Measurements from ENCODE around the gene PARD6B.
"Not testable (repeated sequence)": the region's sequence is repeated elsewhere in the genome, so short reads cannot be mapped to it uniquely, and the experiment has no call there.

Gene PARD6B

DNA sequence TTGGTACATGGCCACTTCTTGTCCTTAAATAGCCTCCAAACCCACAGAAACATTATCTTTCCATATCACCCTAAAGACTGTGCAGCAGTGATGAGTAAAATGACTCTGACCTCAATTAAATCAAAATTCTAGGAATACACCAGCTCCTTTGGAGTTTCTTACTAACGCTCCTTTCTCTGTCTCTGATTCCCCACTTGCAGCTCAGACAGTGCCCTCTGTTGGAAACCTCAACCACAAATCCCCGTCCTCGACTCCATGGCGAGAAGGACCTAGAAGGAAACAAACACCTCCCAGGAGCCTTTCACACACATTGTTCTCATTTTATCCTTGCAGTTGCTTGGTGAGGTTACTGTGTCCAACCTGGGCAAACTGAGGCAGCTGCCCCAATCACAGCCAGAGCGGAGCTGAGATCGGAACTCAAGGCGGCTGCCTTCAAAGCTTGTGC is 17.7 kb upstream of the PARD6B start:
- TF ChIP-seq, protein P1, sequence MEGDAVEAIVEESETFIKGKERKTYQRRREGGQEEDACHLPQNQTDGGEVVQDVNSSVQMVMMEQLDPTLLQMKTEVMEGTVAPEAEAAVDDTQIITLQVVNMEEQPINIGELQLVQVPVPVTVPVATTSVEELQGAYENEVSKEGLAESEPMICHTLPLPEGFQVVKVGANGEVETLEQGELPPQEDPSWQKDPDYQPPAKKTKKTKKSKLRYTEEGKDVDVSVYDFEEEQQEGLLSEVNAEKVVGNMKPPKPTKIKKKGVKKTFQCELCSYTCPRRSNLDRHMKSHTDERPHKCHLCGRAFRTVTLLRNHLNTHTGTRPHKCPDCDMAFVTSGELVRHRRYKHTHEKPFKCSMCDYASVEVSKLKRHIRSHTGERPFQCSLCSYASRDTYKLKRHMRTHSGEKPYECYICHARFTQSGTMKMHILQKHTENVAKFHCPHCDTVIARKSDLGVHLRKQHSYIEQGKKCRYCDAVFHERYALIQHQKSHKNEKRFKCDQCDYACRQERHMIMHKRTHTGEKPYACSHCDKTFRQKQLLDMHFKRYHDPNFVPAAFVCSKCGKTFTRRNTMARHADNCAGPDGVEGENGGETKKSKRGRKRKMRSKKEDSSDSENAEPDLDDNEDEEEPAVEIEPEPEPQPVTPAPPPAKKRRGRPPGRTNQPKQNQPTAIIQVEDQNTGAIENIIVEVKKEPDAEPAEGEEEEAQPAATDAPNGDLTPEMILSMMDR (IDR thresholded peaks at IDR 0.05; ENCODE audit: low read length, missing control alignments) = peak; percentile 77
- DNase-seq (ENCODE audit: low read depth) = peak; percentile 75

DNA sequence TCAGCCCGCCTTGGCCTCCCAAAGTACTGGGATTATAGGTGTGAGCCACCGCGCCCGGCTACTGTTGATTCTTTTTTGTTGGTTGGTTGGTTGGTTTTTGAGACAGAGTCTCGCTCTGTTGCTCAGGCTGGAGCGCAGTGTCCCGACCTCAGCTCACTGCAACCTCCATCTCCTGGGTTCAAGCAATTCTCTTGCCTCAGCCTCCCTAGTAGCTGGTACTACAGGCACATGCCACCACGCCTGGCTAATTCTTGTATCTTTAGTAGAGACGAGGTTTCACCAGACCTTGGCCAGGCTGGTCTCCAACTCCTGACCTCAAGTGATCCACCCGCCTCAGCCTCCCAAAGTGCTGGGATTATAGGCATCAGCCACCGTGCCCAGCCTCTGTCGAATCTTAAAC is 17.0 kb upstream of the PARD6B start:
- H3K4me3 ChIP-seq (replicated peaks; ENCODE audit: low read depth, low read length); DNase-seq (ENCODE audit: low read depth): not testable (repeated sequence)

More for the DNA sequence above, 17.7 kb upstream of the PARD6B start:
- H3K4me3 ChIP-seq (replicated peaks; ENCODE audit: low read depth, low read length) = no peak overlapping the region

DNA sequence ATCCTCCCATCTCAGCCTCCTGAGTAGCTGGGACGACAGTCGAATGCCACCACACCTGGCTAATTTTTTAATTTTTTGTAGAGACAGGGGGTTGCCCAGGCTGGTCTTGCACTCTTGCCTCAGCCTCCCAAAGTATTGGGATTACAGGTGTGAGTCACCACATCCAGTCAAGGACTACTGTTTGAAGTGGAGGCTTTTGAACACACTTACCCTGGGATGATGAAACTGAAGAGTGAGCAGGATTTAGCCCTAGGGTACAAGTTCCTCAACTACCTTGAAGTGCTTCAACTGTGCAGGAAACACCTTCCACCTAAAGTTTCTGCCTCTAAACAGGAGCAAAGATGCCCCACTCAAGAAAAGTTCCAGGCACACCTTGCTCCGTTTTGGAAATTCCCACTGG is 15.7 kb upstream of the PARD6B start:
- DNase-seq (ENCODE audit: low read depth) = no peak
- TF ChIP-seq, protein P1 (IDR thresholded peaks at IDR 0.05; ENCODE audit: low read length, missing control alignments) = no peak
- no peak overlapping the region for H3K4me3 ChIP-seq (replicated peaks; ENCODE audit: low read depth, low read length)

DNA sequence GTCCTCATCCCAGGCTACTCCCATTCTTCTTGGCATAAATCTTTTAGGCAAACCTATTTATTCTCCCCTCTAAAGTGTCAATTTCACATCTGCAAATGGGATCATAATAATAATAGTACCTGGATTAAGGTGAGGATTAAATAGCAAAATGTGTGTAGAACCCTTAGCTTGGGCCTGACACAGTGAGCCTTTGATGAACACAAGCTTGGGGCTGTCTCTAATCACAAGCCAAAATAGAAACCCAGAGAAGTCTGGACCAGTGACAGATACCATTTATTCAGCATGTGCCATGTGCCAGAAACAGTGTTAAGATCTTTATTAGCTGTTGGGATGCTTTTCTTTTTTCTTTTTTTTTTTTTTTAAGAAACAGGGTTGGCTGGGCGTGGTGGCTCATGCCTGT is 14.9 kb upstream of the PARD6B start:
- H3K4me3 ChIP-seq (replicated peaks; ENCODE audit: low read depth, low read length) = no peak overlapping the region
- TF ChIP-seq, protein P1 (IDR thresholded peaks at IDR 0.05; ENCODE audit: low read length, missing control alignments) = no peak
- DNase-seq (ENCODE audit: low read depth) = no peak

- H3K4me3 ChIP-seq (replicated peaks; ENCODE audit: low read depth, low read length) = no peak overlapping the region
- DNase-seq (ENCODE audit: low read depth) = no peak
- TF ChIP-seq, protein P1 (IDR thresholded peaks at IDR 0.05; ENCODE audit: low read length, missing control alignments) = no peak
These were observed 14.1 kb upstream of the PARD6B start for GRCh38 chr20:50717312-50717711.

GRCh38 chr20:50717974-50718761 is 13.2 kb upstream of the PARD6B start:
- H3K4me3 ChIP-seq (replicated peaks; ENCODE audit: low read depth, low read length) = no peak overlapping the region
- TF ChIP-seq, protein P1 (IDR thresholded peaks at IDR 0.05; ENCODE audit: low read length, missing control alignments) = no peak
- no peak for DNase-seq (ENCODE audit: low read depth)

- DNase-seq (ENCODE audit: low read depth) = no peak
- no peak overlapping the region for H3K4me3 ChIP-seq (replicated peaks; ENCODE audit: low read depth, low read length)
- TF ChIP-seq, protein P1 (IDR thresholded peaks at IDR 0.05; ENCODE audit: low read length, missing control alignments) = no peak
These were observed 12.1 kb upstream of the PARD6B start for GRCh38 chr20:50719328-50719727.

Measured in fibroblast of pulmonary artery (primary cell).